ENCODE results near the gene CD5L.

Gene CD5L

DNA sequence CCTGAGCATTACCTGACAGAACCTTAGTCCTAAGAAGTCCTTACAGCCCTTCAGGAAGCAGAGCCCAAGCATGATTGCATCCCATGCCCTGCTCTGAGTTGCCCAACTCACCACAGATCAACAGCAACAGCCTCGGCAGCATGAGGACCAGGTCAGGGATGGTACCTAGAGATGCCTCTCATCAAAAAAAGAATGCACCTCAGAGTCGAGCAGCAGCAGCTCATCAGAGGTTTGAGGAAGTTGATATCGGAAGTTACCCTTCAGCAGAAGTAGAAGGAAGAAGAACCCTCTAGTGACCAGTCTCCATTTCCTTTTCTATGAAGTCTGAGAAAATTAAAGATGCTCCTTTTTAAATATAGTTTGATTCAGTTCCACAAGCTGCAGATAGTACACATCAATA is 21.7 kb downstream of the CD5L start, which contains the start of gene FCRL1:
TSS of gene FCRL1 (minus strand) at position 225 of the 400 bp plus-strand sequence. CDS start at position 142, 83 bp downstream.
- Histone ChIP-seq H3K27ac (ENCODE audit: low read length) (no peak within 1 kb of the TSS), H3K79me2 (ENCODE audit: insufficient read depth, low read length) (no peaks in the 10 kb centered on the region), H2AFZ (ENCODE audit: low read depth, low read length) (no peak within 1 kb of the TSS), H4K20me1 (ENCODE audit: insufficient read depth, low read length) (no peaks in the 10 kb centered on the region), H3K36me3 (ENCODE audit: insufficient read depth, low read length) (no peaks in the 10 kb centered on the region), H3K4me1 (ENCODE audit: insufficient read depth, low read length) (no peaks in the 10 kb centered on the region), H3K4me3 (ENCODE audit: low read depth in 1 of 2, low read length in 2 of 2) (no peak within 1 kb of the TSS), H3K9ac (ENCODE audit: low read depth, low read length) (no peak within 1 kb of the TSS), H3K9me3 (ENCODE audit: insufficient read depth, low read length, severe bottlenecking) (no peaks in the 10 kb centered on the region), H3K4me2 (ENCODE audit: insufficient read depth, low read length) (no peak within 1 kb of the TSS), H3K27me3 (ENCODE audit: insufficient read depth, low read length, poor library complexity) (peaks cover 3% of the 10 kb centered on the region)
- DNase-seq (no peak), ATAC-seq (ENCODE audit: insufficient read depth, low read depth) (no peak)
- TF ChIP-seq EZH2 (IDR thresholded peaks at IDR 0.05; ENCODE audit: borderline replicate concordance, low read depth, low read length, severe bottlenecking): no peak
- TF ChIP-seq, protein P1, sequence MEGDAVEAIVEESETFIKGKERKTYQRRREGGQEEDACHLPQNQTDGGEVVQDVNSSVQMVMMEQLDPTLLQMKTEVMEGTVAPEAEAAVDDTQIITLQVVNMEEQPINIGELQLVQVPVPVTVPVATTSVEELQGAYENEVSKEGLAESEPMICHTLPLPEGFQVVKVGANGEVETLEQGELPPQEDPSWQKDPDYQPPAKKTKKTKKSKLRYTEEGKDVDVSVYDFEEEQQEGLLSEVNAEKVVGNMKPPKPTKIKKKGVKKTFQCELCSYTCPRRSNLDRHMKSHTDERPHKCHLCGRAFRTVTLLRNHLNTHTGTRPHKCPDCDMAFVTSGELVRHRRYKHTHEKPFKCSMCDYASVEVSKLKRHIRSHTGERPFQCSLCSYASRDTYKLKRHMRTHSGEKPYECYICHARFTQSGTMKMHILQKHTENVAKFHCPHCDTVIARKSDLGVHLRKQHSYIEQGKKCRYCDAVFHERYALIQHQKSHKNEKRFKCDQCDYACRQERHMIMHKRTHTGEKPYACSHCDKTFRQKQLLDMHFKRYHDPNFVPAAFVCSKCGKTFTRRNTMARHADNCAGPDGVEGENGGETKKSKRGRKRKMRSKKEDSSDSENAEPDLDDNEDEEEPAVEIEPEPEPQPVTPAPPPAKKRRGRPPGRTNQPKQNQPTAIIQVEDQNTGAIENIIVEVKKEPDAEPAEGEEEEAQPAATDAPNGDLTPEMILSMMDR (IDR thresholded peaks at IDR 0.05; ENCODE audit: borderline replicate concordance, extremely low read depth, low read length, poor library complexity, severe bottlenecking): no peak

DNA sequence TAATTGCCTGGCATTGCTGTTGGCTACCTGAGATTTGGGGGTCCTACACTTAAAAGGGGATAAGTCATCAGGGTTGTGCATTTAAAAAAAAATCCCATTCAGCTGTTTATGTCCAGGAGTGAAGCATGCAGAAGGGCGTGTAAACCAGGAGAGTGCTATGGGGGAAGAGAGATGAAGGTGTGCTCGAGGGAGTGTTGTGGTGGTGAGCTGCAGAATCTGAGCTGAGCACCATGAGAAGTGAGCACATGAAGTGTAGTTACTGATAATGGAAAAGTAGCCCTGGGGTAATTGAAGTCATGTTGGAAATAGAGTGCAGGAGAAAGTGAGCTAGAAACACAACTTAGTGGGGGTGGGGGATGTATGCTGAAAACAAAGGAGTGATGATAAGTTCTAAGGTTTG is 22.4 kb downstream of the CD5L start:
- H3K4me1 ChIP-seq (ENCODE audit: insufficient read depth, low read length): no peaks in the 10 kb centered on the region
- no peak overlapping the region for H3K9ac ChIP-seq (ENCODE audit: low read depth, low read length)
- no peaks in the 10 kb centered on the region for H3K36me3 ChIP-seq (ENCODE audit: insufficient read depth, low read length)
- H2AFZ ChIP-seq (ENCODE audit: low read depth, low read length): no peak overlapping the region
- no peak overlapping the region for H3K27ac ChIP-seq (ENCODE audit: low read length)
- no peak overlapping the region for H3K4me3 ChIP-seq (ENCODE audit: low read depth in 1 of 2, low read length in 2 of 2)
- H3K27me3 ChIP-seq (ENCODE audit: insufficient read depth, low read length, poor library complexity): peaks cover 3% of the 10 kb centered on the region
- H3K79me2 ChIP-seq (ENCODE audit: insufficient read depth, low read length): no peaks in the 10 kb centered on the region
- H3K4me2 ChIP-seq (ENCODE audit: insufficient read depth, low read length): no peak overlapping the region
- H4K20me1 ChIP-seq (ENCODE audit: insufficient read depth, low read length): no peaks in the 10 kb centered on the region
- H3K9me3 ChIP-seq (ENCODE audit: insufficient read depth, low read length, severe bottlenecking): no peaks in the 10 kb centered on the region
- TF ChIP-seq, protein P1 (IDR thresholded peaks at IDR 0.05; ENCODE audit: borderline replicate concordance, extremely low read depth, low read length, poor library complexity, severe bottlenecking): no peak
- TF ChIP-seq EZH2 (IDR thresholded peaks at IDR 0.05; ENCODE audit: borderline replicate concordance, low read depth, low read length, severe bottlenecking): no peak
- DNase-seq (no peak), ATAC-seq (ENCODE audit: insufficient read depth, low read depth) (no peak)

DNA sequence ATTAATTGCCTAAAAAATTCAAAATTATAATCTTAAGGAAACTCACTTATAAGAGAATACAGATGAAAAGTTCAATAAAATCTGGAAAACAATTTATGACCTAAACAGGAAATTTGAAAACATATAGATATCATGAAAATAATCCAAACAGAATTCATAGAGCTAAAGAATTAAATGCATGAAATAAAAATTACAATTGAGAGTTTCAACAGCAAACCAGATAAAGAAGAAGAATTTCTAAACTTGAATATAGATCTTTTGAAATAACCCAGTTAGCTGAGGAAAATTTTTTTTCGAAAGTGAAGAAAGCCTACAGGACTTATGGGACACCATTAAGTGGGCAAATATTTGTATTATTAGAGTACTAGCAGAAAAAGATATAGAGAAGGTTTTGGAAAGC is 28.3 kb downstream of the CD5L start:
- no peak overlapping the region for H3K9ac ChIP-seq (ENCODE audit: low read depth, low read length)
- DNase-seq (no peak), ATAC-seq (ENCODE audit: insufficient read depth, low read depth) (no peak)
- peaks cover 10% of the 10 kb centered on the region for H3K9me3 ChIP-seq (ENCODE audit: insufficient read depth, low read length, severe bottlenecking)
- H2AFZ ChIP-seq (ENCODE audit: low read depth, low read length): no peak overlapping the region
- peaks cover 2% of the 10 kb centered on the region for H3K27me3 ChIP-seq (ENCODE audit: insufficient read depth, low read length, poor library complexity)
- no peak overlapping the region for H3K27ac ChIP-seq (ENCODE audit: low read length)
- H3K4me3 ChIP-seq (ENCODE audit: low read depth in 1 of 2, low read length in 2 of 2): no peak overlapping the region
- H4K20me1 ChIP-seq (ENCODE audit: insufficient read depth, low read length): no peaks in the 10 kb centered on the region
- TF ChIP-seq EZH2 (IDR thresholded peaks at IDR 0.05; ENCODE audit: borderline replicate concordance, low read depth, low read length, severe bottlenecking): no peak
- TF ChIP-seq, protein P1 (IDR thresholded peaks at IDR 0.05; ENCODE audit: borderline replicate concordance, extremely low read depth, low read length, poor library complexity, severe bottlenecking): no peak
- no peaks in the 10 kb centered on the region for H3K79me2 ChIP-seq (ENCODE audit: insufficient read depth, low read length)
- no peak overlapping the region for H3K4me2 ChIP-seq (ENCODE audit: insufficient read depth, low read length)
- no peaks in the 10 kb centered on the region for H3K4me1 ChIP-seq (ENCODE audit: insufficient read depth, low read length)
- H3K36me3 ChIP-seq (ENCODE audit: insufficient read depth, low read length): no peaks in the 10 kb centered on the region

Data from DND-41 (cell line).